Kidney glomerular epithelial cell (primary cell): ENCODE measurements around the gene UTF1.
"Not testable (repeated sequence)": the region's sequence is repeated elsewhere in the genome, so short reads cannot be mapped to it uniquely, and the experiment has no call there.

Experiments
- DNase-seq: peaks from one replicate; lab custom pipeline; 2025; lab: John Stamatoyannopoulos, UW

UTF1 gene

GRCh38 chr10:133229265-133230043 lies 563 bp upstream of the UTF1 start:
- no peak for DNase-seq

- DNase-seq = no peak
These were observed 574 bp downstream of the UTF1 start for GRCh38 chr10:133230387-133231195.

GRCh38 chr10:133231244-133231945 lies 1.4 kb downstream of the UTF1 start:
- DNase-seq = no peak

- no peak for DNase-seq
These were observed 2.0 kb downstream of the UTF1 start for GRCh38 chr10:133231946-133232574.

DNA sequence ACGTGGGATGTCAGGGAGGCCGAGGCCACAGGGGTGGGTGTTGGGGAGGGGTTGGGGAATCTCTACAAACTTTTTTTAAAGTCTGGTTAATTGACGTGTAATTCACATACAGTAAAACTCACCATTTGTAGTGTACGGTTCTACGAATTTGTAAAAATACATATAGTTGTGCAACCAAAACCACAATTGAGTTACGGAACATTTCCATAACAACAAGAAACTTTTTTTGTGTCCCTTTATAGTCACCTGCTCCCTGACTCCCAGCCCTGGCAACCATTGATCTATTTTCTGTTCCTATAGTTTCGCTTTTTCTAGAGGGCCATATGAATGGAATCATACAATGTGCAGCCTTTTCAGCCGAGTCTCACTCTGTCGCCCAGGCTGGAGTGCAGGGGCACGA lies 4.8 kb downstream of the UTF1 start:
- not testable (repeated sequence) for DNase-seq

DNA sequence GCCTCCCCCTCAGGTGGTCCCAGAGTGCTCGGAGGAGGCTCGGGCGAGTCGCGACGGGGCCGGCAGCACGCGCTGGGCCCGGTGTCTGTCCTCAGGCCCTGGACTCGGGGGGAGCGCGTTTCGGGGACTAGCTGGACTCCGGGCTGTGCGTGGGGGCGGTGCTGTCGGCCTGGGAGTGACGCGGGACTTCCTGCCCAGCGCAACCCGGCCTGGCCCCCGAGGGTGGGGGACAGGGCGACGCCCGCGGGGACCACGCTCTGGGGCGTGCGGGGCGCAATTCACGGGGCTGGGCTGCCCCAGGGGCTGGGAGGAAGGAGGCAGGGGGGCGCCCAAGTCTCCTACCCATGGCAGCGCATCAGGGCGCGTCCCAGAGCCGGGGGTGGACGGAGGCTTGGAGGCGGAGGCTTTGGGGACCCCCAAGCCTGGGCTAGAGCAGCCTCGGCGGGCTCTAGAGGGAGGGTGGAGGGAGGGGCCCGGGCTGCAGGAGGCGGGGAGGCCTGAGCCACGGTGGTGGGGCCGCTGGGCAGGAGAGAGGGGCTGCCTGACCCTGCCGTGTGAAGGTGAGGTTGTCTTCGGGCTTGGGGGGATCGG lies 5.3 kb downstream of the UTF1 start:
- no peak for DNase-seq

GRCh38 chr10:133235932-133236331 lies 5.9 kb downstream of the UTF1 start:
- no peak for DNase-seq

- DNase-seq = no peak
These were observed 6.6 kb downstream of the UTF1 start for GRCh38 chr10:133236401-133237240.

DNA sequence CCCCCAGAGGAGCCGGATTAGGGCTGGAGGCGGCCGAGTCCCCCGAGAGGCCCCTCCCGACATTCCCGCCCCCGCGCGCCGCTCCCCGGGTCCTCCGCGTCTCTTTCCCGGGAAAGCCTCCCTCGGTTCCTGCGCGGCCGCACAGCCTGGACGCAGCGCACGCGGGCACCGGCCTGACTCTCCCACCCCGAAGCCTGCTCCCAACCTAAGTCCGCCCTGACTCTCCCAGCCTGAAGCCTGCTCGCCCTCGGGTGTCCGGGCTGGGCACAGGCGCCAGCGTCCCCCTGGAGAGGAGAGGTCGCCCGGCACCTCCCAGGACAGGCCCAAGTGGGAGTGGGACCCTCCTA lies 7.2 kb downstream of the UTF1 start:
- DNase-seq = no peak

DNA sequence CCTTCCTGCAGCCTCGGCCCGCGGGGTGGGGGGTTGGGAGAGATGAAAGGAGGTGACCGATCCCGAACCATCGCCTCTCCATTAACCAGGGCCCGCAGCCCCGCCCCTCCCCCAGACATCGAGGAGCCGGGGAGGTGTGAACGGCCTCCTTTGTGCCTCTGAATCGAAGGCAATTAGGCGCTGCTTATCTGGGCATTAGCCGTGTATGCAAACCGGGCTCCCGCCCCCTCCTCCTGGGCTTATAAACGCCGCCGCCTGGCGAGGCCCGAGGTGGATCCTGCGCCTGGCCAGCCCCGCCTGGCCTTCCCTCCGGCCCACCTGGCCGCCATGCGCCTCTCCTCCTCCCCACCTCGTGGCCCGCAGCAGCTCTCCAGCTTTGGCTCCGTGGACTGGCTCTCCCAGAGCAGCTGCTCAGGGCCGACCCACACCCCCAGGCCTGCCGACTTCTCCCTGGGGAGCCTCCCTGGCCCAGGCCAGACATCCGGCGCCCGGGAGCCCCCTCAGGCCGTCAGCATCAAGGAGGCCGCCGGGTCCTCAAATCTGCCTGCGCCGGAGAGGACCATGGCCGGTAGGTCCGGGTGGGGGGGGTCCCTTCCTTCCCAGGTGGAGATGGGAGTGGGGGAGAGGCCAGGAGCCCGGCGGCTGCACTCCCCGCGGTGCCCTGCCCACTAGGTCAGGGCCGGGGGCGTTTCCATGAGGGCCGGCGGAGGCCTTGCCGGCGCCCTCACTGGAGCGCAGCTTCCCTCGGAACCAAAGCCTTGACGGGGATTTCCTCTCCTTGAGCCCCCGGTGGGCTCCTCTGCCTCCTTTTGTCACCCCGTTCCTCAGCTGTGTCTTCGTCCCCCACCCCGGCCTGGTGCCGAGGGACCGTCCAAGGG lies 7.8 kb downstream of the UTF1 start, which contains the start of gene VENTX:
VENTX (plus strand) TSS at position 268 of the 878 bp plus-strand sequence; CDS start at position 328, 60 bp downstream.
- DNase-seq = no peak

GRCh38 chr10:133238466-133238804 lies 8.4 kb downstream of the UTF1 start:
- DNase-seq = no peak

GRCh38 chr10:133239990-133240389 lies 10.0 kb downstream of the UTF1 start:
- DNase-seq = no peak

DNA sequence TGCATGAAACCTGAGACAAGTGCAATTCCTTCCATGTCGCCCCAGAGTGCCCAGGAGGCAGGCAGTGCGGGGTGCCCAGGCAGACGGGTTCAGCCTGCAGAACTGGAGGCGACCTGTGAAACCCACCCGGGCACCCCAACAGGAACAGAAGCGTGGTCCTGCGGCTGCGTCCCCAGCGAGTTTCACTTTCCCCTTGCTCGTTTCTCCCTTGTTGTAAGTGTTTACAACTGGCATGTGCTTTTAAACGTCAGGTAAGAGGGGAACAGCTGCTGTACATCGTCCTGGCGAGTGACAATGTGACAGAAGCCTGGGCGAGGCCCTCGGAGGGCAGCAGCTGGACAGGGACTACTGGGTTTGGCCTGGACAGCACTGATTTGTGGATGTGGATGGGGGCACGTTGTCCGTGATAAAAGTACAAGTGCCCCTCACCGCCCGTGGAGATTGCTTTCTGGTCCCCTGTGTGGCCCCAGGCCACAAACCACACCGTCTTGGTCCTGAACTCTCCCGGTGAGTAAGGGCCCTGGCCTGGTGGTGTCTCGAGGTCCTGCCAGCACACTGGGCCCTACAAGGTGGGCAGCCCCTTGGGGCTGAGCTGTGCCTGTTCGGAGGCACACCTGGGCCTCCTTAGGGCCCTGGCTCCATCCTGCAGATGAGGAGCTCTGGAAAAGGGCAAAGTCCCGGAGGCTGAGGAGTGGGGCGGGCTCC lies 11.6 kb downstream of the UTF1 start:
- no peak for DNase-seq

DNA sequence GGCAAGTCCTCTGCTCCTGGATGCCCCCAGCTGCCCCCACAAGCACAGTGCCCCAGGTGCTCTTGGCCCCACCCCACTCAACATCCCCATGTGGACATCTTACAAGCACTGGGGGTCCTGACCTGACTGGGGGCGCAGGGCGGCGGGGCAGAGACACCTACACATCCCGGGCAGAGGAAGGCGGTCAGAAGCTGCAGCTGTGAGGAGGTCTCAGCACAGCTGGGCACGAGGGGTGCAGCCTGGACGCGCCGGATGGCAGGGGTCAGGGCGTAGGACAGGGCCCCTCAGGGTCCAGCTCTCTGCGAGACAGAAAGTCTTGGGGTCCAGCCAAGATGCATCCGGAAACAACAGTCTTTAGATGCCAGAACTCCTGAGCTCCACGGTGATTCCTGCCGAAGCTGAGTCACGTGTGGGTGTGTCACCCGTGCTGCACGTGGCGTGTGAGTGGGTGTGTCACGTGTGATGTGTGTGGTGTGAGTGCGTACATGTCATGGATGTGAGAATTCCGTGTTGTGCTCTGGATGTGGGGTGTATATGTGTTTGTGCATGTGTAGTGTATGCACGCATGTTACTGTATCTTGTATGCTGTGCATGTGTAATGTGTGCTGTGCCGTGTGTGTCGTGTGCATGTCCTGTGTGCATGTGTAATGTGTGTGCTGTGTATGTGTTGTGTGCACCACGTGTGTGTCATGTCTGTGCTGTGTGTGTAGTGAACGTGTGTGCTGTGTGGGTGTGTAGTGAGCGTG lies 12.8 kb downstream of the UTF1 start:
- no peak for DNase-seq

DNA sequence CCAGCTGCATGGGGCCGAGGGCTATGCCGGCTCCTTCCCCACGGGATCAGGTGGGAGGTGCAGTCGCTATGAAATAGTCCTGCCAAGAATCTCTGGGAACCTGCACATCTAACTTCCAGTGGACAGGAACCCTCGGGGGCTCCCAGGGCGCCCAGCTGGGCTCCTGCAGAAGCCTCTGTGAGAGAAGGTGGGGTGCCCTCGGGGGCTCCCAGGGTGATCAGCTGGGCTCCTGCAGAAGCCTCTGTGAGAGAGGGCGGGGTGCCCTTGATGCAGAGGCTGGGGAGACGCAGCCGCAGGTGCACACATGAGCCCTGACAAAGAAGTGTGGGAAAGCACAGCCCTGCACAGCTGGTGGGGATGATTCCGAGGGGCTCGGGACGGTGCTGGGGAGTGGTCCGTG lies 13.6 kb downstream of the UTF1 start:
- DNase-seq = no peak

GRCh38 chr10:133245439-133246235 lies 15.6 kb downstream of the UTF1 start:
- no peak for DNase-seq

GRCh38 chr10:133246236-133246626 lies 16.2 kb downstream of the UTF1 start:
- DNase-seq = no peak
